ENCODE measurements around the gene CCDC74B. TPM values are rescaled to one million over a fixed set of nuclear protein-coding genes. Genes with fewer than 3 reads are reported as not detected.
"Not testable (repeated sequence)": the region's sequence is repeated elsewhere in the genome, so short reads cannot be mapped to it uniquely, and the experiment has no call there.

The CCDC74B gene
- total RNA-seq, 2 experiments from 2014 or later, result 0.23 to 0.47 TPM

DNA sequence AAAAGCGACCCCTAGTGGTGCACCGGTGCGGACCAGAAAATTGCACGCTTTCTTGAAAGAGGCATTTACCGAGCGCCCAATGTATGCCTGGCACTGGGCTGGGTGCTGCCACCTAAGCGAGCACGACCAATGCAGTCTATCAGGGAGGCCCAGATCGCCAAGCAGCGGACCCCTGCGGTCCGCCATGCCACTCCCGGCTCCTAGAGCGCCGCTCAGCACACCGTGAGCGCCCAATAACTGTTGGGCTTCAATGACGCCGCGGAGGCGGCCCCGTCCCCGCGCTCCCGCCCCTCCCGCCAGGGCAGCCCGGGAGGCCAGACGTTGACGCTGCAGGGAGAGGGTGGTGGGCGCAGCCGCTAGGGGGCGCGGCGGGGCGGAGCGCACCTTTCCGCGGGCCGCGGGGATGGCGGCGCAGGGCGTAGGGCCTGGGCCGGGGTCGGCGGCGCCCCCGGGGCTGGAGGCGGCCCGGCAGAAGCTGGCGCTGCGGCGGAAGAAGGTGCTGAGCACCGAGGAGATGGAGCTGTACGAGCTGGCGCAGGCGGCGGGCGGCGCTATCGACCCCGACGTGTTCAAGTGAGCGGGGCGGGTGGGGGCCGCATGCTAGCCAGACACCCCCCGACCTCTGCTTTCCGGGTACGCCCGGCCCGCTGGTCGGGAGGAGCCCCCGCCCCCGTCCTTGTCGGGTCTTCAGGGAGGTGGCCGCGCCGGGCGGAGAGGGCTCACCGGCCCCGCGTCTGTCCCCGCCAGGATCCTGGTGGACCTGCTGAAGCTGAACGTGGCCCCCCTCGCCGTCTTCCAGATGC lies 37.2 kb upstream of the CCDC74B start, which contains the start of gene MZT2B:
Gene MZT2B (plus strand): TSS at position 383 of the 803 bp plus-strand sequence. CDS start 21 bp downstream, at position 404.
- DNase-seq, result peak; percentile 94
- peak within 1 kb of the TSS; percentile 92 for H3K27ac Mint-ChIP-seq
- H3K36me3 Mint-ChIP-seq; H3K9me3 Mint-ChIP-seq (ENCODE audit: low read depth); H3K27me3 Mint-ChIP-seq: not testable (repeated sequence)
- peaks cover 33% of the 10 kb centered on the region for H3K4me1 Mint-ChIP-seq
- ATAC-seq, result peak; percentile 88
- CTCF ChIA-PET, result interaction anchor here (0.6 to 1.9 kb wide), 9 partner anchors 11 to 1311 kb away, joined by 3 to 14 read pairs (median 4); partner anchors contain the start of gene IMP4
- peak within 1 kb of the TSS; percentile 94 for H3K4me3 Mint-ChIP-seq

DNA sequence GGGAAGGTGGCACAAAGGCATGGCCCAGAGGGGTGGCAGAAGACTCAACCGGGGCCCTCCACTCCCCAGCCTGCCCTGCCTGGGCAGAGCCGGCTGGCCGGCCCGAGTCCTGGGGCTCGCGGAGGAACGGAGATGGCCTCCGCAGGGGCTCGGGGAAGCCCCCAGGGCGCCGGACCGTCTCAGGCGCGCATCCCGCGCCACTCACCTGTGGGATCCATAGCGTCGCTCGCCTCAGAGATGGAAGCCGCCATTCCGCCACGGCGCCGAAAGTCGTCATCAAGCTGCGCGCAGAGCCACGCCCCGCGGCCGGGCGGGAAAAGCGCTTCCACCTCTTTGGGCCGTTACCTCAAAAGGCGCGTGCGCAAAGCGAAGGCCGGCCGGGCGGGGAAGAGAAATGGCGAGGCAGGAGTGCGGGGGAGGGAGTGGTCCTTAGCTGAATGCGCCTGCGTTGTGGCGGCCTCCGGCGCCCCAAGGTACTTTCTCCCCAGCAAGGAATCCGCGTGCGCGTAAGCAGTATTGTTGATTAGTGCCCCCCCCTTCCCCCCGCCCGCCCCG lies 36.5 kb upstream of the CCDC74B start, which contains the start of gene SMPD4:
Gene SMPD4 (minus strand): TSS at position 278 of the 555 bp plus-strand sequence. CDS start 5,010 bp downstream, outside the sequence.
- H3K4me3 Mint-ChIP-seq, result peak within 1 kb of the TSS; percentile 94
- no peaks in the 10 kb centered on the region for H3K9me3 Mint-ChIP-seq (ENCODE audit: low read depth)
- H3K27ac Mint-ChIP-seq, result peak within 1 kb of the TSS; percentile 92
- H3K36me3 Mint-ChIP-seq, result peaks cover 4% of the 10 kb centered on the region
- peaks cover 37% of the 10 kb centered on the region for H3K4me1 Mint-ChIP-seq
- H3K27me3 Mint-ChIP-seq, result no peaks in the 10 kb centered on the region
- DNase-seq (peak; percentile 98), ATAC-seq (peak; percentile 78)
- CTCF ChIA-PET, result interaction anchor here (0.6 to 1.9 kb wide), 10 partner anchors 11 to 1312 kb away, joined by 3 to 14 read pairs (median 4); partner anchors contain the start of gene IMP4

DNA sequence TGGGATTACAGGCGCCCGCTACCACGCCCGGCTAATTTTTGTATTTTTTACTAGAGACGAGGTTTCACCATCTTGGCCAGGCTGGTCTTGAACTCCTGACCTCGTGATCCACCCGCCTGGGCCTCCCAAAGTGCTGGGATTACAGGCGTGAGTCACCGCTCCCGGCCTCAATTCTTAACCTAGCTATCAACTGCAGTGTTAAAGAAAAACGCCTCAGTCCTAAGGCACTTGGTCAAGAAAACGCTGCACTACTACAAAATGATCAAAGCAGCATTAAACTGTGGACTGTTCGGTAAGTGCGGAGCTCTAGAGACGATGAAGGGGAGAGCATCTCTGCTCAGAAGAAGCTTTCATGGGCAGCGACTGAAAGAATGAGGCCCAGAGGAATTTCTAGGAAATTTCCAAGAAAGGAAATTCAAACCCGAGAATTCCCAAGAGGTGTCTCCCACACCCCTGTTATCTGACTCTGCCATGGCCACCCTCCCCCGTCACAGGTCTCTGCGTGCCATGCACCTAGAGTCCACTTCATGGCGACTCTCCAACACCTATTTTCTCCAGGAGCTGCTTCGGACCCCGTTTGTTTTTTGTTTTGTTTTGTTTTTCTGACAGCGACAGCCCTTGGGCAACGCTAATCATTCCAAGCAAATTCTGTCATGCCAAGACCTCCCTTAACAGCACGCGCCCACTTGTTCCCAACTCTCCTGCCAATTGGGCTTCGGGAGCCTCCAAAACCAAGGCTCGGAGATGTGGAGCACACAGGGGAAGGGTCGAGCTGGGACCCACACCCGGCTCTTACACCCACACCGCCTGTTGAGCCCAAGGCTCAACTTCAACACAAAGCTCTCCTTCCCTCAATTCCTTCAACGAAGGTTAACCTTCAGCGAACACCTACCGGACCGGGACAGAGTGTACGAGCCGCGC lies 35.8 kb upstream of the CCDC74B start:
- not testable (repeated sequence) for H3K36me3 Mint-ChIP-seq; H3K9me3 Mint-ChIP-seq (ENCODE audit: low read depth); ATAC-seq; H3K27me3 Mint-ChIP-seq; DNase-seq
- Mint-ChIP-seq H3K27ac (peak overlapping the region; percentile 92), H3K4me3 (peak overlapping the region; percentile 94), H3K4me1 (peaks cover 38% of the 10 kb centered on the region)
- CTCF ChIA-PET, result interaction anchor here (0.7 to 1.9 kb wide), 9 partner anchors 10 to 1312 kb away, joined by 3 to 14 read pairs (median 5); partner anchors contain the start of gene IMP4

DNA sequence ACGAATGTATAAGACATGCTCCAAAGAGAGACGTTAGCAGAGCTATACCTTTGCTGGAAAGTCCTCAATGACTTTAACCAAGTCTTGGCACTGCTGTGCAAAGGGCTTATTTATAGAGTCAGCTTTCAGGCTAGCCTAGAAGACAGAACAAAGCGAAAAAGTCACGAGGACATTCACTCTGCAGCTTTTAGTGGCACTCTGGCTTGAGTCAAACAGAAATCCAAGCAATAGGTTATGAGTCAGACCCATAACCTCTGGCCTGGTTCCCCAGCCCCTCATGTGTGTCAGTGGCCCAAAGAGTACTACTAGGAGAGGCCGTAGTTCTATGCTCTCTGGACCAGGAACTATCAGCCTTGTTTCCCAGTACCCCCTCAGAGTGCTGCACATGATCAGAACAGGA lies 30.0 kb upstream of the CCDC74B start:
- Mint-ChIP-seq H3K36me3 (peaks cover 26% of the 10 kb centered on the region), H3K4me1 (peaks cover 42% of the 10 kb centered on the region)
- CTCF ChIA-PET; H3K27me3 Mint-ChIP-seq; H3K9me3 Mint-ChIP-seq (ENCODE audit: low read depth); H3K4me3 Mint-ChIP-seq; H3K27ac Mint-ChIP-seq; DNase-seq: not testable (repeated sequence)
- peak; percentile 69 for ATAC-seq

DNA sequence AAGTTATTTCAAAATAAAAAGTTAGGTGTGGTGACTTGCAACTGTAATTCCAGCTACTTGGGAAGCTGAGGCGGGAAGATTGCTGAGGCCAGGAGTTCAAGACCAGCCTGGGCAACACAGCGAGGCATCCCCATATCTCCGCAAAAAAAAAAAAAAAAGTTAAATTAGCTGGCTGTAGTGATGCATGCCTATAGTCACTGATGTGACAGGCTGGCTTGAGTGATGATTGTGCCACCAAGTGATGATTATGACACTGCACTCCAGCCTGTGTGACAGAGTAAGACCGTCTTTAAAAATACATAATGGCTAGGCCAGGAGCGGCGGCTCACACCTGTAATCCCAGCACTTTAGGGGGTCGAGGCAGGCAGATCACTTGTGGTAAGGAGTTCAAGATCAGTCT lies 25.0 kb upstream of the CCDC74B start:
- Mint-ChIP-seq H3K36me3 (peaks cover 42% of the 10 kb centered on the region), H3K4me3 (no peak overlapping the region), H3K27me3 (no peaks in the 10 kb centered on the region), H3K9me3 (ENCODE audit: low read depth) (no peaks in the 10 kb centered on the region), H3K27ac (peak overlapping the region; percentile 72), H3K4me1 (peaks cover 41% of the 10 kb centered on the region)
- CTCF ChIA-PET, result interaction anchor here (0.8 to 1.6 kb wide), 4 partner anchors 11 to 163 kb away, joined by 3 to 7 read pairs (median 4); partner anchors contain the start of gene SMPD4
- ATAC-seq, result no peak
- DNase-seq, result no peak

DNA sequence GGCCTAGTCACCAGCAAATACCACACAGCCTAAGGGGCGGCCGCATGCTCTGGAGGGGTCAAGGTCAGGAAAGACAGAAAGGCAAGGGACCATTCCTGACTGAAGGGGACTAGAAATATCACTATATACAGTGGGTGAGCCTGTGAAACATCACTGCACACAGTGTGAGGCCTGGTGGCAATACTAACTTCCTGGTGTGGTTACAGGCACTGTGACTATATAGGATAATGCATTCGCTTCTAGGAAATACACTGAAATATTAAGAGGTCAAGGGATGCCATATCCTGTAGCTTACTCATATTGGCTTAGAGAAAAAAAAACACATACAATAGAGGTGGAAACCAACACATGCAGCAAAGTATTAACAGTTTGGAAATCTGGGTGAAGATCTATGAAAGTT lies 24.3 kb upstream of the CCDC74B start:
- not testable (repeated sequence) for DNase-seq; H3K27me3 Mint-ChIP-seq; H3K9me3 Mint-ChIP-seq (ENCODE audit: low read depth)
- peak overlapping the region; percentile 30 for H3K4me3 Mint-ChIP-seq
- CTCF ChIA-PET, result interaction anchor here (1.1 kb wide), 1 partner anchor 12 kb away, joined by 3 read pairs; the partner anchor contains the start of gene SMPD4
- H3K36me3 Mint-ChIP-seq, result peaks cover 47% of the 10 kb centered on the region
- H3K4me1 Mint-ChIP-seq, result peaks cover 36% of the 10 kb centered on the region
- H3K27ac Mint-ChIP-seq, result peak overlapping the region; percentile 72
- ATAC-seq, result peak; percentile 95

DNA sequence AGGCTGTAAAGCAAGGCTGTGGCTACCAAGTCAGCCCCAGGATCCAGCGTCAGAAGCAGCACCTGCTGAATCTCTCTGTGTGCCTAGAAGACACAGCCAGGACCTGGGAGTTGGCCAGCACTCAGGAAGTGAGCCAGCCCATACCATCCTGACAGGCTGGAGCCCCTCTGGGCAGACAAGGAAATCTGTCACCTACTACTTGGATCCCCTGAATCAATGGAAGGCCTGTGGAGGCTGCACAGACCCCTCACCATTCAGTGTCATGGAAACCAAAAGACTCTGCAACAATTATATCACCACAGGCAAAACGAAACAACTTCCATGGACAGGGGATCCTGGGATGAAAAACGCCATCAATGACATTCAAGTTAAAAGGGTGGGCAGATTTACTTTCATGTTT lies 21.7 kb upstream of the CCDC74B start:
- H3K9me3 Mint-ChIP-seq (ENCODE audit: low read depth); H3K27me3 Mint-ChIP-seq; DNase-seq; H3K27ac Mint-ChIP-seq; ATAC-seq; CTCF ChIA-PET; H3K4me3 Mint-ChIP-seq: not testable (repeated sequence)
- peaks cover 36% of the 10 kb centered on the region for H3K4me1 Mint-ChIP-seq
- peaks cover 36% of the 10 kb centered on the region for H3K36me3 Mint-ChIP-seq

DNA sequence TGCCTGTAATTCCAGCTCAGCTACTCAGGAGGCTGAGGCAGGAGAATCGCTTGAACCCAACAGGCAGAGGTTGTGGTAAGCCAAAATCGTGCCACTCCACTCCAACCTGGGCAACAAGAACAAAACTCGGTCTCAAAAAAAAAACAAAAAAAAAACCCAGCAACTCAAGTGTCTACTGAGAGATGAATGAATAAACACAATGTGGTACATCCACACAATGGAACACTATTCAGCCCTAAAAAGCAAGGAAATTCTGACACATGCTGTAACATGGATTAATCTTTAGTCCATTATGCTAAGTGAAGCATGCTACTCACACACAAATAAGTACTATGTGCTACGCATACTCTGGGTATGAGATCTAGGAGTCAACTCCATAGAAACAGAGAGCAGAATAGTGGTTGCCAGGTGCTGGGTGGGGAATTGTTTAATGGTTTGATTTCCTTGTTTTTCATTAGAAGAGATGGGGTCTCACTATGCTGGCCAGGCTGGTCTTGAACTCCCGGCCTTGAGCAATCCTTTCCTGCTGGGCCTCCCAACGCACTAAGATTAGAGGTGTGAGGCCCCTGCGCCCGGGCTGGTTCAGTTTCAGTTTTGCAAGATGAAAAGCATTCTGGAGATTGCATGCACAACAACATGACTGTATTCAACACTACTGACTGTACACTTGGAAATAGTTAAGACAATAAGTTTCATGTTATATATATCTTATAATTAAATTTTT lies 20.5 kb upstream of the CCDC74B start:
- no peak overlapping the region for H3K4me3 Mint-ChIP-seq
- no peak for ATAC-seq
- H3K27me3 Mint-ChIP-seq, result no peaks in the 10 kb centered on the region
- H3K27ac Mint-ChIP-seq, result no peak overlapping the region
- DNase-seq, result no peak
- CTCF ChIA-PET, result no interaction called here
- H3K4me1 Mint-ChIP-seq, result peaks cover 32% of the 10 kb centered on the region
- H3K9me3 Mint-ChIP-seq (ENCODE audit: low read depth), result no peaks in the 10 kb centered on the region
- H3K36me3 Mint-ChIP-seq, result peaks cover 37% of the 10 kb centered on the region

DNA sequence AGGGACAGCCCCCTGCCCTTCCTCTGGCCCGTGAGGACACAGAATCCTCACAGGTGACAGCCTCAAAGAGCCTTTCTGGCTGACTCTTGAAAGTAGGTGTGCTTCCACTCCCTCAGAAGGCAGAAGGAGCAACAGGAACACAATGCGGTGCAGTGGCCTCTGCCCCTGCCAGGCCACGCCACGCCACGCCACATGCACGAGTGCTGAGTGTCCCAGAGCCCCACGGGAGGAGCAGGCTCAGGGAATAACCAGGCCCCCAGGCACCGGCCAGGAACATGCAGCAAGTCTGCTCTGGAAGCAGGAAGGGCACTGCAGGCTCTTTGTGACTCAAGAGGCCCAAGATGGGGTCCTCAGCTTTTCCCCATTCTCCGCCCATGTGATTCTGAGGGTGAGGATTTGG lies 18.1 kb upstream of the CCDC74B start:
- H3K27ac Mint-ChIP-seq, result no peak overlapping the region
- H3K9me3 Mint-ChIP-seq (ENCODE audit: low read depth), result no peaks in the 10 kb centered on the region
- no peaks in the 10 kb centered on the region for H3K27me3 Mint-ChIP-seq
- ATAC-seq (no peak), DNase-seq (no peak)
- peaks cover 30% of the 10 kb centered on the region for H3K36me3 Mint-ChIP-seq
- CTCF ChIA-PET, result no interaction called here
- no peak overlapping the region for H3K4me3 Mint-ChIP-seq
- H3K4me1 Mint-ChIP-seq, result peaks cover 29% of the 10 kb centered on the region

DNA sequence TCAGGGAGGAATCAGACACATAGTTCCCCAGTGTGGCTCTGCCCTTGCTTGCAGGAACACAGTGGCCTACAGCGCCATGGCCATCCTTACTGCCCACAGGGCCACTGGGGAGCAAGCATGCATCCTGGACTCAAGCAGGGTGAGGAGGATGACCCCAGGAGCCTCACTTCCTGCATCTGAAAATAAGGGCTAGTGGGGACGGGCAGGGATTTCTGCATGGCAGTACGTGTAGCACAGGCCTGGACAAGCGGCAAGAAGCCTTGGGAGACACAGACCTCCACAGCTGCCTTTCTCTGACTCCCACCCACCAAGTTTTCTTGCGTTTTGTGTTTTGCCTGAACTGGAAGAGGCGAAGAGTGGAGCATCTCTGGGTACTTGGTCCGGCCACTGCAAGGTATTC lies 17.6 kb upstream of the CCDC74B start:
- CTCF ChIA-PET; H3K27me3 Mint-ChIP-seq; H3K27ac Mint-ChIP-seq; DNase-seq; H3K9me3 Mint-ChIP-seq (ENCODE audit: low read depth); ATAC-seq; H3K4me3 Mint-ChIP-seq: not testable (repeated sequence)
- peaks cover 29% of the 10 kb centered on the region for H3K4me1 Mint-ChIP-seq
- H3K36me3 Mint-ChIP-seq, result peaks cover 26% of the 10 kb centered on the region

DNA sequence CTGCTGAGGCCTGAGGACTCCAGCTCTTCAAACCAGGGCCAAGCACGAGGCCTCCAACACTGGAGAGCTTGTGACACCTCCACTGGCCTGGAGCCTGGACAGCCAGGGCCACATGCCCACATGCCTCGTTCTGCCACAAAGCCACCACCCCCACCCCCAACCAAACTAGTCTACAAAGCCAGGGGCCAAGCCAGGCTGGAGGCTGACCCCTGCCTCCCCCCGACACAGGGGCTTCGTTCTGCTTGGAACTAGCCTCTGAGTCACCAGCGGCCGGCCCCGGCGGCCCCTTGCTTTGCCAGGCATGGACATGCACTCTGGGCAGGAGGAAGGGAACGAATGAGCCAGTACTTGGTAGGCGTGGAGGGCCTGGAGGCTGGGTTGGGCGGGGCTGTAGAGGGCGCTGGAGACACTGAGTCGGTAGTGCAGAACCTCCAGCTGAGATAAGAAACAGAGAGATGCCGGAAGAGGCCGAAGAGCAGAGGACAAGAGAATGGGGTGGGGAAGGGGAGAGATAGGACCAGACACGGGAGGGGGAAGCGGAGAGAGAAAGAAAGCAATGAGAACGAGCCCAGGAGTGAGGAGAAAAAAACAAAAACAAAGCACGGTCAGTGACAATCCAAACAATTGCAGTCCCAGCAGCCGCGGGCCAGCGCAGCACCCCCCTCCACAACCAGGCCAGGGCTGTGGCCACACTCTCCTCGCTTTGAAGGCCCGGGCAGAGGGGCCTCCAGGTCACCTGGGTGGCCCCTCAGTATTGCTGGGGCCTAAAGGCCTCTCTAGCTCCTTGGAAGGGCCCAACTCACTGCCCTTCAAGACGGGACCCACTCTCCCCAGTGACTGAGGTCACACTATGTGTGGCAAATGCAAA lies 16.2 kb upstream of the CCDC74B start:
- CTCF ChIA-PET; H3K27ac Mint-ChIP-seq; DNase-seq; H3K9me3 Mint-ChIP-seq (ENCODE audit: low read depth); ATAC-seq; H3K4me3 Mint-ChIP-seq; H3K27me3 Mint-ChIP-seq: not testable (repeated sequence)
- Mint-ChIP-seq H3K4me1 (peaks cover 31% of the 10 kb centered on the region), H3K36me3 (peaks cover 18% of the 10 kb centered on the region)

DNA sequence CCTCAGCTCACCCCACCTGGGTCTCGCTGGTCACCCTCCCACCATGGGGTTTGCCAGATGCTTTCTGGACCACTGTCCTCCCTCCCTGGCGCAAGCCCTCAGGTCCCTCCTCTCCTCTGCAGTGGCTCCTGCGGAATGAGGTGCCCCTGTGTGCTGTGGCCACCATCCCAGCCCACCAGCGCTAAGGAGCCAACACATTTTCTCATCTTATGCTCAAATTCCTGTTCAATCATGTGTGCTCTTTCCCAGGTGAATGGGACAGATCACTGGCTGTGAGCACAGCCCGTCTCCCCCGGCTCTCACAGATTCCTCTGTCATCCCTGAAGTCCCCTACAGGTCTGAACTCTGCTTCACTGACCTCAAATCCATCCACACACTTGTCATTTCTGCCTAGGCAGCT lies 15.2 kb upstream of the CCDC74B start:
- Mint-ChIP-seq H3K27ac (no peak overlapping the region), H3K9me3 (ENCODE audit: low read depth) (no peaks in the 10 kb centered on the region), H3K27me3 (no peaks in the 10 kb centered on the region), H3K4me1 (peaks cover 27% of the 10 kb centered on the region), H3K4me3 (no peak overlapping the region), H3K36me3 (peaks cover 12% of the 10 kb centered on the region)
- CTCF ChIA-PET, result no interaction called here
- ATAC-seq (no peak), DNase-seq (no peak)

All from activated CD8-positive, alpha-beta memory T cell treated with anti-CD3 and anti-CD28 coated beads, Interleukin-2, amount 10 ng/mL, durations not matched to agents 7 days and 5 days (primary cell).